Endothelial cell (in vitro differentiated cells): ENCODE measurements around the gene PPP1R3E. TPM values are rescaled to one million over a fixed set of nuclear protein-coding genes. Genes with fewer than 3 reads are reported as not detected.

ENCODE experiments used
- DNase-seq: peaks from one replicate; pipeline ENCODE4 v3.0.0; 2021; ENCODE audit warnings: low spot score
- H3K27ac Mint-ChIP-seq: one replicate; pipeline ENCODE4 v1.8.0; 2021; ENCODE audit warnings: mixed read lengths, inconsistent platforms; ENCODE audit not compliant: unreplicated experiment
- H3K27me3 Mint-ChIP-seq: one replicate; pipeline ENCODE4 v1.8.0; 2021; ENCODE audit warnings: mild to moderate bottlenecking, moderate library complexity, mixed read lengths, inconsistent platforms; ENCODE audit not compliant: unreplicated experiment
- H3K36me3 Mint-ChIP-seq: one replicate; pipeline ENCODE4 v1.8.0; 2021; ENCODE audit warnings: mild to moderate bottlenecking, low read depth, mixed read lengths, inconsistent platforms; ENCODE audit not compliant: unreplicated experiment
- H3K4me1 Mint-ChIP-seq: one replicate; pipeline ENCODE4 v1.8.0; 2021; ENCODE audit warnings: mild to moderate bottlenecking, mixed read lengths, inconsistent platforms; ENCODE audit not compliant: unreplicated experiment
- H3K4me3 Mint-ChIP-seq: one replicate; pipeline ENCODE4 v1.8.0; 2021; ENCODE audit warnings: mild to moderate bottlenecking, mixed read lengths, inconsistent platforms; ENCODE audit not compliant: unreplicated experiment
- H3K9me3 Mint-ChIP-seq: one replicate; pipeline ENCODE4 v1.8.0; 2021; ENCODE audit warnings: mixed read lengths, inconsistent platforms; ENCODE audit not compliant: unreplicated experiment
- total RNA-seq: library from RNA; stranded (reverse); fragmentation: NEBNext Ultra II Directional; extraction: Animal tissue kit (Norgen Biotek cat#: 25700); gene quantifications from one replicate; pipeline ENCODE4 v1.2.1, GENCODE V29; 2021; ENCODE audit not compliant: unreplicated experiment
- TF ChIP-seq, protein P1 (sequence below): fragments of 200-600 bp; sonication (generic); IDR thresholded peaks from one replicate; pipeline ENCODE4 v1.5.0; 2021; ENCODE audit warnings: antibody characterized with exemption; ENCODE audit not compliant: unreplicated experiment

Gene PPP1R3E
- total RNA-seq, 1 donor from 2014 or later, result 8.4 TPM

- Mint-ChIP-seq H3K9me3 (no peaks in the 10 kb centered on the region), H3K27me3 (peaks cover 5% of the 10 kb centered on the region), H3K27ac (no peak overlapping the region), H3K4me1 (peaks cover 30% of the 10 kb centered on the region), H3K36me3 (peaks cover 20% of the 10 kb centered on the region), H3K4me3 (no peak overlapping the region)
- TF ChIP-seq, protein P1, sequence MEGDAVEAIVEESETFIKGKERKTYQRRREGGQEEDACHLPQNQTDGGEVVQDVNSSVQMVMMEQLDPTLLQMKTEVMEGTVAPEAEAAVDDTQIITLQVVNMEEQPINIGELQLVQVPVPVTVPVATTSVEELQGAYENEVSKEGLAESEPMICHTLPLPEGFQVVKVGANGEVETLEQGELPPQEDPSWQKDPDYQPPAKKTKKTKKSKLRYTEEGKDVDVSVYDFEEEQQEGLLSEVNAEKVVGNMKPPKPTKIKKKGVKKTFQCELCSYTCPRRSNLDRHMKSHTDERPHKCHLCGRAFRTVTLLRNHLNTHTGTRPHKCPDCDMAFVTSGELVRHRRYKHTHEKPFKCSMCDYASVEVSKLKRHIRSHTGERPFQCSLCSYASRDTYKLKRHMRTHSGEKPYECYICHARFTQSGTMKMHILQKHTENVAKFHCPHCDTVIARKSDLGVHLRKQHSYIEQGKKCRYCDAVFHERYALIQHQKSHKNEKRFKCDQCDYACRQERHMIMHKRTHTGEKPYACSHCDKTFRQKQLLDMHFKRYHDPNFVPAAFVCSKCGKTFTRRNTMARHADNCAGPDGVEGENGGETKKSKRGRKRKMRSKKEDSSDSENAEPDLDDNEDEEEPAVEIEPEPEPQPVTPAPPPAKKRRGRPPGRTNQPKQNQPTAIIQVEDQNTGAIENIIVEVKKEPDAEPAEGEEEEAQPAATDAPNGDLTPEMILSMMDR, result no peak
- no peak for DNase-seq
Measured at GRCh38 chr14:23310546-23310945, 7.9 kb upstream of the PPP1R3E start.

- Mint-ChIP-seq H3K27ac (peak overlapping the region; percentile 45), H3K9me3 (no peaks in the 10 kb centered on the region)
- TF ChIP-seq, protein P1, result no peak
Measured at GRCh38 chr14:23308721-23309445, 6.2 kb upstream of the PPP1R3E start.

GRCh38 chr14:23307687-23308644 lies 5.3 kb upstream of the PPP1R3E start:
- H3K4me1 Mint-ChIP-seq, result peaks cover 30% of the 10 kb centered on the region
- peaks cover 20% of the 10 kb centered on the region for H3K36me3 Mint-ChIP-seq
- no peaks in the 10 kb centered on the region for H3K9me3 Mint-ChIP-seq
- H3K4me3 Mint-ChIP-seq, result peak overlapping the region; percentile 98
- TF ChIP-seq, protein P1, result no peak
- H3K27me3 Mint-ChIP-seq, result peaks cover 11% of the 10 kb centered on the region
- peak overlapping the region; percentile 95 for H3K27ac Mint-ChIP-seq
- no peak for DNase-seq

More at GRCh38 chr14:23308721-23309445, 6.2 kb upstream of the PPP1R3E start:
- Mint-ChIP-seq H3K4me3 (peak overlapping the region; percentile 98), H3K27me3 (peaks cover 8% of the 10 kb centered on the region), H3K4me1 (peaks cover 30% of the 10 kb centered on the region), H3K36me3 (peaks cover 20% of the 10 kb centered on the region)
- DNase-seq, result no peak

- peaks cover 15% of the 10 kb centered on the region for H3K36me3 Mint-ChIP-seq
- peaks cover 13% of the 10 kb centered on the region for H3K27me3 Mint-ChIP-seq
- TF ChIP-seq, protein P1, result no peak
- peak overlapping the region; percentile 98 for H3K4me3 Mint-ChIP-seq
- no peak for DNase-seq
- H3K4me1 Mint-ChIP-seq, result peaks cover 34% of the 10 kb centered on the region
- peak overlapping the region; percentile 95 for H3K27ac Mint-ChIP-seq
- H3K9me3 Mint-ChIP-seq, result no peaks in the 10 kb centered on the region
Measured at GRCh38 chr14:23307146-23307530, 4.5 kb upstream of the PPP1R3E start.
